Activated CD4-positive, alpha-beta T cell treated with anti-CD3 and anti-CD28 coated beads for 48 hours (primary cell): ENCODE data around the gene LRMDA.

Experiments used
- DNase-seq: peaks from one replicate; pipeline ENCODE4 v3.0.0-alpha.2; 2020

LRMDA gene

DNA sequence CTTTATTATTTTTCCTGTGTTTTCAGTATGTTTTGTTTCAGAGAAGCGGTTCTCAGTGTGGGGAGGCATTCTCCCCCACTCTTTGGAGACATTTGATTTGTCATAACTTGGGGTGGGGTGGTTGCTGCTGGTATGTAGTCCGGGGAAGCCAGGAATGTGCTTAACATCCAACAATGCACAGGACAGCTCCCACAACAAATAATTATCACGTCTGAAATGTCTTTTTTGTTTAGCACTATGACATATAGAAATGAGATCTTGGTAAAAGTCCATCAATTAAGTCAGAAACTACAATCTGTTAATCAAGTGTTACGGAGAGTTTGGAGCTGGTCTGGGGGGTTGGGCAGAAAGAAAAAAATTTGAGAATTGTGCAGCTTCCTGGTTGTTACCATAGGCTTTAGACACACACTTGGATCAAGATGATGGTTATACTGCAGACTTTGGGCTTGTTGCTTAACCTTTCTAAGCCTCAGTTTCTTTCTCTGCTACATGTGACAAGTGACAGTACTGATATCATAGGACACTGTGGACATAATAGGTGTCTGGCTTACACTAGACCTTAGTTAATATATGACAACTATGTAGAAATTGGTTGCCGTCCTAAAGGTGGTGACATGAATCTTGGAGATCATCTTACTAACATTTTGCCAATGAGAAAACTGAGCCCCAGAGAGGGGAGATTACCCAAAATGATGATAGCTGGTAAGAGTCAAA is 113.7 kb downstream of the LRMDA start:
- DNase-seq, result no peak

- DNase-seq, result no peak
Observed at GRCh38 chr10:75546004-75546403, 114.6 kb downstream of the LRMDA start.

GRCh38 chr10:75547391-75548298 is 116.2 kb downstream of the LRMDA start:
- no peak for DNase-seq

GRCh38 chr10:75548356-75548755 is 116.9 kb downstream of the LRMDA start:
- no peak for DNase-seq

DNA sequence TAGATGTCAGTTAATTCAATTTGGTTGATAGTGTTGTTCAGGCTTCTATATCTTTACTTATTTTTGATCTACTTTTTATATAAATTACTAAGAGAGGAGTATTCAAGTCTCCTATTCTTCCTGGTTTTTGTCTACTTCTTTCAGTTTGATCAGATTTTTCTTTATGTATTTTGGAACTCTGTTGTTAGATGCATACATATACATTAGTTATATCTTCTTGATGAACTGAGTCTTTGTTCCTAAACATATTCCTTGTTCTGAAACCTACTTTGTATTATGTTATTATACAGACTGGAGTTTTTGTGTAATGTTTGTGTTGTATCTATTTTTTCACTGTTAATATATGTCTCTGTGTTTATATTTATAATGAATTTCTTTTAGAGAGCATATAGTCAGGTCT is 118.8 kb downstream of the LRMDA start:
- no peak for DNase-seq

DNA sequence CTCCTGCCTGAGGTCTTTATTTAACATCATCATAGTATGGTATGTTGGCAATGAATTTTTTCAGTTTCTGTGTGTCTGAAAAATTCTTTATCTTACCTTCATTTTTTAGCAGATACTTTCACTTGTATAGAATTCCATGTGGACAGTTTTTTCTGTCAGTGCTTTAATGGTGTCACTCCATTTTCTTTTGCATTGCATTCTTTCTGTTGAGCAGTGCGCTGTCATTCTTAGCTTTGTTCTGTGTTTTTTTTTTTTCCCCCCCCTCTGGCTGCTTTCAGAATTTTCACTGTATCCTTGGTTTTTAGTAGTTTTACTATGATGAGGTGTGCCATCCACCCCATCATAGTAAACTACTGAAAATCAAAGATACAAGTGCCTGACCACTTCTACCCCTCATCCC is 120.7 kb downstream of the LRMDA start:
- DNase-seq, result no peak

DNA sequence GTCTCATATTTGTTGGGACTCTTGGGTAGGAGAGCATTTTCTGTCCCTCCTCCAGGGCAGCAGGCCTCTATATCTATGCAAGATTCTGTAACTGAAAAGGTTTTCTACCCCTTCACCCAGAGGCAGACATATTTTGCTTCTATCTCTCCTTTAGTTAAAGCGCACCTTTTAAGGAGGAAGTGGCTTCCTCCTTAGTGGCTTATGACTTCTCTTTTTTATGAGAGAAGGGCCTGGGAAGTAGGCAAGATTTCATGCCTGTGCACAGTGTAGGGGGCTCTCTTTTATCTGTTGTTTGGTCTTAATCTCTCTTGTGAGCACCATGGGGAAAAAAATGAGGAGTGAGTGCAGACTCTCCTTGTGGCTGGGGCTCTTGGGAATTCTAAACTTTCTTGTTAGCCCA is 122.1 kb downstream of the LRMDA start:
- DNase-seq, result no peak

- DNase-seq, result no peak
Observed at GRCh38 chr10:75555323-75555722, 123.9 kb downstream of the LRMDA start.

GRCh38 chr10:75556320-75556719 is 124.9 kb downstream of the LRMDA start:
- DNase-seq, result no peak

DNA sequence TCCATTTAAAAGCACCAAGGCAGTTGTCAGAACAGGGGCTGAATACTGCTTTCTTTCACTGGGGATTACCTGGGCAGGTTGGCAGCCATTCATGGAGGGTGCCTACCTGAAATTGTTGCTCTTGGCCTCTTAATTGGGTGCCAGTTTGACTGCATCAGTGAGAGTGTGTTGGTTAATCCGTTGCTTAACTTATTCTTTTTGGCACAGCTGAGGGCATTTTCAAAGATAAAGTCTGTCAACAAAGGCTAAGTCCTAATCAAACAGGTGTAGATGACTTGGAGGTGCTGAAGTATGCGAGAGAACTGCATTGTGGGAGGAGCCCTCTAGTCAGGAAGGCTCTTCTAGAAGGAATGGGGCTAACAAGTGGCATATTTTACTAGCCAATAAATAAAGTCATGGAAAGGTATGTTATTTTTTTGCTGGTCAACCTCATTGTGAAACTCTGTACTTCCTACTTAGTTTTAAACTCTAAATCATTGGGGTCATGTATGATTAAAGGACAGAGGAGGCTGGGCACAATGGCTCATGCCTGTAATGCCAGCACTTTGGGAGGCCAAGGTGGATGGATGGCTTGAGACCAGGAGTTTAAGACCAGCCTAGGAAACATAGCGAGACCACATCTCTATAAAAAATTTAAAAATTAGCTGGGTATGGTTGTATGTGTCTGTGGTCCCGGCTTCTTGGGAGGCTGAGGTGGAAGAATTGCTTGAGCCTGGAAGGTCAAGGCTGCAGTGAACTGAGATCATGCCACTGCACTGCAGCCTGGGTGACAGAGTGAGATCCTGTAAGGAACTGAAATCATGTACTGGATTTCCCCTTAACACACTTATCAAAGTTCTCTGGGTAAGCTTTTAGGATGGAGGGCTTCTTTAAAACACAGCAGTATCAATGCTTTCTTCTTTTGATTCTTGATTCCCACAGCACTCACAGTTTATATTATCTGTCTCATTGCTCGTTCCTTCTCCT is 134.1 kb downstream of the LRMDA start:
- no peak for DNase-seq

DNA sequence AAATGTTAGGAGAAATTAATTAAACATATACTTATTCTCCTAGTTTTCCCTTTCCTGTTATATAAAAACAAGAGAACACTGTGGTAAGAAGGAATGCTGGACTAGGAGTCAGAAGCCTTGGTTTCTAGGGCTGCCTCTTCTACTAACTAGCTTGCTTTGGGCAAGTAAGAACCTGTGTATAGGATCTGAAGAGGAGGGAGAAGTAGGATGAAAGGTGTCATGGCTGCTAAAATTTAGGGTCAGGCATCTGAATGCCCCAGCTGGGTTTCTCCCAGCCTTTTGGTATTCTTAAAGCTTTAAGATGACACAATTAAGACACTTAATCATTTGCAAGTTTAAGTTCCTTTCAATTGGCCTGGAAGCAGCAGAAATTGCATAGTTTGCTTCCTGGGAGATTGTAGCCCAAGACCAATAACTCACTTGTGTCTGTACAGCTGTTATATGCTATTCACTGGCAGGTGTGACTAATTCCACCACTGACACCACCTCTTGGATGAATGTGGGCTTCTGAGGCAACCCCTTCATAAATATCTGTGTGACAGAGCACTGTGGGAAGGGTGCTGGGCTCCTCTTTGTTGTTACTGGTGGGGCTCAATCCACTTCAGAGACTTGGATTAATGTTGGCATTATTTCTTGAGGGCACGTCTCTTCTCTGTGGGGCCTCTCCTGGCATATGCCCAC is 137.2 kb downstream of the LRMDA start:
- DNase-seq, result no peak

- no peak for DNase-seq
Observed at GRCh38 chr10:75569506-75569905, 138.1 kb downstream of the LRMDA start.

GRCh38 chr10:75572478-75572877 is 141.1 kb downstream of the LRMDA start:
- DNase-seq, result no peak

- DNase-seq, result no peak
Observed at GRCh38 chr10:75575940-75576339, 144.5 kb downstream of the LRMDA start.

GRCh38 chr10:75582102-75582501 is 150.7 kb downstream of the LRMDA start:
- no peak for DNase-seq

DNA sequence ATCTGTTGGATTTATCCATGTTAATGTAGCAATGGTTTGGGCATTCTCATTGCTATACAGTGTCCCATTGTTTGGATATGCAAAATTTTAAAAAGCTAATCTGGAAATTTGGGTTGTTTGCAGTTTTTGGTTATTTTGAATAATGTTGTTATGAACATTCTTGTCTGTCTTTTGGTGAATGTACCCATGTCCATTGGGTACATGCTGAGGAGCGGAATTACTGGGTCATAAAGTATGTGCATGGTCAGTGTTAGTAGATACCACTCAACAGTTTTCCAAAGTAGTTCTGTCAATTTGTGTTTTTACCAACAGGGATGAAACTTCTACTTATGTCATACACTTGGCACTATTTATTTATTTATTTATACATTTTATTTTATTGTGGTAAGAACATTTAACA is 153.9 kb downstream of the LRMDA start:
- no peak for DNase-seq

DNA sequence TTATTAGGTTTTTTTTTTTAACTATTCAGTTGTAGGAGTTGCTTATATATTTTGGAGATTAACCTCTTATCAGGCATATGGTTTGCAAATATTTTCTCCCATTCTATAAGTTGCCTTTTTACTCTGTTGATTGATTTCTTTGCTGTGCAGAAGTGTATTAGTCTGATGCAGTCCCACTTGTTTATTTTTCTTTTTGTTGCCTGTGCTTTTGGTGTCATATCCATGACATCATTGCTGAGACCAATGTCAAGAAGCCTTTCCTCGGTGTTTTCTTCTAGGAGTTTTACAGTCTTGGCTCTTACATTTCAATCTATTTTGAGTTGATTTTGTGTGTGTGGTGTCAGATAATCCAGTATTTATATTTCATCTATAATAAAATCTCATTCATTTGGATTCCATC is 155.4 kb downstream of the LRMDA start:
- no peak for DNase-seq

DNA sequence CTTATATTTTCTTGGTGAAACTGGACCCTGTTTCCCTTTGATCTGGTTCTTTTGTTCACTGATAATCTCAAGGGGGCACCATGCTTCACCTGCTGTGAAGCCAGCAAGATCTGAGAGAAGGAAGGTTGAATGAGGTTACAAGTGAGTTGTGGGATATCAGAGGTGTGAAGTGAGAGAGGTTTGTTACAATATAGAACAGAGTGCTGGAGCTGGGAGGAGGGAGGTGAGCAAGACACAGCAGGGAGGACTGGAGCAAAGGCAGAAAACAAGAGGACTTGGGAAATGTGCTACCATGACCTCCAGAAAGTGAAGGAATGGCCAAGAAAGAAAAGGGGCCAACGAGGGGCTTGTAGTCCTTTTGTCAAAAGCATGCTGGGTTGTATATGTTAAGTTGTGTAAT is 156.6 kb downstream of the LRMDA start:
- DNase-seq, result no peak

- DNase-seq, result no peak
Observed at GRCh38 chr10:75589895-75590654, 158.7 kb downstream of the LRMDA start.

GRCh38 chr10:75592151-75592787 is 160.8 kb downstream of the LRMDA start:
- DNase-seq, result no peak
